Measurements from ENCODE around the gene KLF16. TPM values are rescaled to one million over a fixed set of nuclear protein-coding genes. Genes with fewer than 3 reads are reported as not detected.

The KLF16 gene
- total RNA-seq, 1 donor from 2014 or later = 15.2 TPM

DNA sequence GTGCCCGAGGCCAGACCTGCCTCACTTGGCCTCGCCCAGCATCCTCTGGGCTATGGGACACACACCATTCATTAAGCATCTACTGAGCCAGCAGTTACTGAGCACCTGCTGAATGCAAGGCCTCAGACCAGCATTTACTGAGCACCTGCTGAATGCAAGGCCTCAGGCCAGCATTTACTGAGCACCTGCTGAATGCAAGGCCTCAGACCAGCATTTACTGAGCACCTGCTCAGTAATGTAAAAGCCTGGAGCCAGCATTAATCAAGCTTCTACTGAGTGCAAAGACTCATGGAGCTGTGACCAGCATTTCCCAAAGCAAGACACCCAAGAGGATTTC is 55.0 kb downstream of the KLF16 start:
- Histone ChIP-seq H3K4me3 (no peak overlapping the region), H3K4me1 (peaks cover 4 to 13% of the 10 kb centered on the region in 2 donors), H3K9me3 (no peaks in the 10 kb centered on the region), H3K27me3 (no peaks in the 10 kb centered on the region), H3K36me3 (no peaks in the 10 kb centered on the region), H3K27ac (no peak overlapping the region)
- no peak for DNase-seq (ENCODE audit: low spot score in 2 of 2)
- no peak for TF ChIP-seq CTCF (IDR thresholded peaks at IDR 0.05)
- intact Hi-C loops (cut with DNase I) = no loop called here

DNA sequence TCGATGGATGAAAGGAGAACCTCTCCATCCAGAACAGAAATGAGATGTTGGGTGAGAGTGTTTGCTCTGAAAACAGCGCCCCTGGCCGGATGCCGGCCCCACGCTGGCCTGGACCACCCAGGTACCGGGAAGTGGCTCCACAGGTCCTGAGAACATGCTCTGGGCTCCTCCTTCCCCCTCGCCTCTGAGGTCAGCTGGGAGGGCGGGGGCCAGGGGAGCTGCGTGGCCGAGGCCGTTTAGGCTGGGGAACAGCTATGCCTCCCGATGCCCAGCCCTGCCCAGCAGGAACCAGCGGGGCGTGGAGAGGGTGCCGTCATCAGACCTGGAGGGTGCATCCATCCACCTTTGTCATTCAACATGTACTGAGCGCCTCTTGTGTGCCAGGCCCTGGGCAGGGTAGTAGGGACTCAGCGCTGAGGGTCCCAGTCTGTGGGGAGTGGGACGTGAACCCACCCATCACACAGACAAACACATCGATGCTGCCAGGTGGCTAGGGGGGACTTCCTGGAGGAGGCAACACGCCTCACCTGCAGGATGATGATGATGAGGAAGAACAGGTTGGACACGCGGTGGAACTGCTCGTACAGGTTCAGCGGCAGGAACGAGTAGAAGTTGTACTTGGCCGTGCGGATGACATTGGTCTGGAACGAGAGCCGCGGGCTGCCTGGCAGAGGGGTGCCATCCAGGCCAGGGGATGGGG is 55.5 kb downstream of the KLF16 start:
- no peak overlapping the region for H3K27ac ChIP-seq
- H3K4me3 ChIP-seq = no peak overlapping the region
- no peaks in the 10 kb centered on the region for H3K9me3 ChIP-seq
- TF ChIP-seq CTCF (IDR thresholded peaks at IDR 0.05) = no peak
- intact Hi-C loops (cut with DNase I) = no loop called here
- H3K4me1 ChIP-seq = peaks cover 4 to 8% of the 10 kb centered on the region in 2 donors
- no peak for DNase-seq (ENCODE audit: low spot score in 2 of 2)
- H3K36me3 ChIP-seq = no peaks in the 10 kb centered on the region
- no peaks in the 10 kb centered on the region for H3K27me3 ChIP-seq

GRCh38 chr19:1807030-1807694 is 56.2 kb downstream of the KLF16 start:
- Histone ChIP-seq H3K27ac (no peak overlapping the region), H3K4me1 (peaks cover 4 to 7% of the 10 kb centered on the region in 2 donors)
- no peak for DNase-seq (ENCODE audit: low spot score in 2 of 2)

GRCh38 chr19:1806184-1807029 is 57.0 kb downstream of the KLF16 start:
- no peaks in the 10 kb centered on the region for H3K9me3 ChIP-seq
- H3K27me3 ChIP-seq = no peaks in the 10 kb centered on the region
- no peak overlapping the region for H3K4me3 ChIP-seq
- no peaks in the 10 kb centered on the region for H3K36me3 ChIP-seq
- H3K4me1 ChIP-seq = no peaks in the 10 kb centered on the region
- no peak for DNase-seq (ENCODE audit: low spot score in 2 of 2)
- intact Hi-C loops (cut with DNase I) = no loop called here
- H3K27ac ChIP-seq = no peak overlapping the region
- TF ChIP-seq CTCF (IDR thresholded peaks at IDR 0.05) = no peak

More at GRCh38 chr19:1807030-1807694, 56.2 kb downstream of the KLF16 start:
- Histone ChIP-seq H3K4me3 (no peak overlapping the region), H3K36me3 (no peaks in the 10 kb centered on the region), H3K9me3 (no peaks in the 10 kb centered on the region), H3K27me3 (no peaks in the 10 kb centered on the region)
- intact Hi-C loops (cut with DNase I) = no loop called here
- no peak for TF ChIP-seq CTCF (IDR thresholded peaks at IDR 0.05)

GRCh38 chr19:1805401-1806183 is 57.8 kb downstream of the KLF16 start:
- TF ChIP-seq CTCF (IDR thresholded peaks at IDR 0.05) = no peak
- intact Hi-C loops (cut with DNase I) = no loop called here
- H3K4me3 ChIP-seq = no peak overlapping the region

More at GRCh38 chr19:1805401-1806183, 57.8 kb downstream of the KLF16 start:
- Histone ChIP-seq H3K27me3 (no peaks in the 10 kb centered on the region), H3K9me3 (no peaks in the 10 kb centered on the region), H3K4me1 (no peaks in the 10 kb centered on the region), H3K27ac (no peak overlapping the region), H3K36me3 (no peaks in the 10 kb centered on the region)
- no peak for DNase-seq (ENCODE audit: low spot score in 2 of 2)
